PC-3 (cell line): ENCODE data around the gene ABCA2. TPM values are rescaled to one million over a fixed set of nuclear protein-coding genes. Genes with fewer than 3 reads are reported as not detected.

Experiments
- ATAC-seq: fragments of 200-7000 bp; cut with Tn5 transposase; 2 replicates; pipeline ENCODE4 v1.9.1; 2020; ENCODE audit warnings: mild to moderate bottlenecking, moderate library complexity
- BruUV-seq: library from RNA; stranded (reverse); fragments of 400-500 nt; replicated peaks from 2 replicates; lab custom pipeline; 2021; lab: Mats Ljungman, UMichigan
- CTCF ChIA-PET: fragments of 300-600 bp; sonication (Branson Sonifier 250); formaldehyde crosslinking; loops from one replicate; lab custom pipeline; 2022; ENCODE audit warnings: antibody characterized with exemption; lab: Charles Lee
- POLR2A ChIA-PET: fragments of 300-600 bp; sonication (Branson Sonifier 250); formaldehyde crosslinking; loops from one replicate; lab custom pipeline; 2022; ENCODE audit warnings: antibody characterized with exemption; ENCODE audit not compliant: unreplicated experiment; lab: Charles Lee
- DNase-seq: peaks from one replicate; pipeline ENCODE4 v3.0.0-alpha.2; 2015
- H2AFZ ChIP-seq: fragments of 300-600 bp; sonication (generic); 2 replicates; pipeline ENCODE4 v1.6.0; 2016; ENCODE audit warnings: antibody characterized with exemption, low read length
- H3F3A ChIP-seq: fragments of 300-600 bp; sonication (generic); one replicate; pipeline ENCODE4 v1.6.0; 2017; ENCODE audit warnings: antibody characterized with exemption, low read length, control low read depth, mild to moderate bottlenecking; ENCODE audit not compliant: unreplicated experiment
- H3K27ac ChIP-seq: fragments of 300-600 bp; sonication (generic); 2 replicates; pipeline ENCODE4 v1.5.1; 2016; ENCODE audit warnings: mild to moderate bottlenecking, low read length
- H3K27me3 ChIP-seq: fragments of 300-600 bp; sonication (generic); 2 replicates; pipeline ENCODE4 v1.6.1; 2016; ENCODE audit warnings: low read length, mixed read lengths
- H3K36me3 ChIP-seq: fragments of 300-600 bp; sonication (generic); 2 replicates; pipeline ENCODE4 v1.6.1; 2016; ENCODE audit warnings: low read depth, mixed run types, low read length, mixed read lengths
- H3K4me1 ChIP-seq: fragments of 300-600 bp; sonication (generic); 2 replicates; pipeline ENCODE4 v1.5.1; 2016; ENCODE audit warnings: low read length; ENCODE audit not compliant: insufficient read depth
- H3K4me2 ChIP-seq: fragments of 300-600 bp; sonication (generic); 2 replicates; pipeline ENCODE4 v1.6.0; 2016; ENCODE audit warnings: low read length
- H3K4me3 ChIP-seq: fragments of 300-600 bp; sonication (generic); 2 replicates; pipeline ENCODE4 v1.5.1; 2016; ENCODE audit warnings: mild to moderate bottlenecking, low read length, mixed read lengths
- H3K79me2 ChIP-seq: fragments of 300-600 bp; sonication (generic); 2 replicates; pipeline ENCODE4 v1.6.1; 2017; ENCODE audit warnings: low read length, mixed read lengths
- H3K9ac ChIP-seq: fragments of 300-600 bp; sonication (generic); 2 replicates; pipeline ENCODE4 v1.6.0; 2016; ENCODE audit warnings: mild to moderate bottlenecking, low read length
- H3K9me2 ChIP-seq: fragments of 300-600 bp; sonication (generic); replicated peaks from 2 replicates; pipeline ENCODE4 v1.6.1; 2016; ENCODE audit warnings: mixed run types, low read length, mixed read lengths
- H3K9me3 ChIP-seq: fragments of 300-600 bp; sonication (generic); 2 replicates; pipeline ENCODE4 v1.6.1; 2016; ENCODE audit warnings: low read length, mixed read lengths
- H4K20me1 ChIP-seq: fragments of 300-600 bp; sonication (generic); 2 replicates; pipeline ENCODE4 v1.6.1; 2016; ENCODE audit warnings: low read length, mixed read lengths
- CTCF ChIP-seq: fragments of 300-600 bp; sonication (generic); conservative IDR thresholded peaks from 2 replicates; pipeline ENCODE4 v1.5.1; 2017; ENCODE audit warnings: antibody characterized with exemption, low read depth, mild to moderate bottlenecking, low read length
- EZH2 ChIP-seq: fragments of 300-600 bp; sonication (generic); IDR thresholded peaks from one replicate; pipeline ENCODE4 v1.6.1; 2017; ENCODE audit warnings: antibody characterized with exemption, mild to moderate bottlenecking, low read length; ENCODE audit not compliant: unreplicated experiment
- EZH2phosphoT487 ChIP-seq: fragments of 300-600 bp; sonication (generic); IDR thresholded peaks from 2 replicates; pipeline ENCODE4 v1.6.1; 2018; ENCODE audit warnings: mild to moderate bottlenecking, antibody characterized with exemption, low read length, borderline replicate concordance
- intact Hi-C: fragments of 100-400 bp; cut with micrococcal nuclease; formaldehyde crosslinking; loops from 2 replicates; pipeline ENCODE4 v1.9.0; 2023
- total RNA-seq: library from RNA; depleted of rRNA; stranded (reverse); fragments of >200 nt; gene quantifications from 2 replicates; pipeline ENCODE4 v1.2.3, GENCODE V29; 2014

The ABCA2 gene
- total RNA-seq, 1 experiment from 2014 or later = 31.5 TPM

- CTCF ChIA-PET = no interaction called here
- intact Hi-C loops = no loop called here
- Histone ChIP-seq H3F3A (no peaks in the 10 kb centered on the region), H2AFZ (no peak overlapping the region), H3K9me2 (no peaks in the 10 kb centered on the region), H3K27me3 (no peaks in the 10 kb centered on the region), H3K4me1 (no peaks in the 10 kb centered on the region), H3K9me3 (no peaks in the 10 kb centered on the region), H4K20me1 (no peaks in the 10 kb centered on the region), H3K36me3 (no peaks in the 10 kb centered on the region), H3K4me2 (no peak overlapping the region), H3K9ac (no peak overlapping the region), H3K79me2 (no peaks in the 10 kb centered on the region), H3K4me3 (no peak overlapping the region), H3K27ac (no peak overlapping the region)
- TF ChIP-seq EZH2phosphoT487 = no peak
- TF ChIP-seq EZH2 = no peak
- no peak for TF ChIP-seq CTCF
- no peak for ATAC-seq
- no TSS peak for BruUV-seq
- DNase-seq = no peak
- POLR2A ChIA-PET = no interaction called here
These were observed 19.7 kb downstream of the ABCA2 start for GRCh38 chr9:137008312-137008711.

- BruUV-seq = no TSS peak
- Histone ChIP-seq H4K20me1 (no peaks in the 10 kb centered on the region), H3K27ac (no peak overlapping the region), H3F3A (no peaks in the 10 kb centered on the region), H3K79me2 (no peaks in the 10 kb centered on the region), H3K27me3 (no peaks in the 10 kb centered on the region), H3K9ac (no peak overlapping the region), H3K4me2 (no peak overlapping the region), H3K4me3 (no peak overlapping the region), H3K36me3 (no peaks in the 10 kb centered on the region), H3K9me3 (no peaks in the 10 kb centered on the region), H2AFZ (no peak overlapping the region), H3K4me1 (no peaks in the 10 kb centered on the region), H3K9me2 (no peaks in the 10 kb centered on the region)
- ATAC-seq (no peak), DNase-seq (no peak)
- TF ChIP-seq CTCF (no peak), EZH2 (no peak), EZH2phosphoT487 (no peak)
- CTCF ChIA-PET = no interaction called here
- intact Hi-C loops = no loop called here
- POLR2A ChIA-PET = no interaction called here
These were observed 20.2 kb downstream of the ABCA2 start for GRCh38 chr9:137007816-137008270.

GRCh38 chr9:137007108-137007815 lies 20.8 kb downstream of the ABCA2 start:
- ATAC-seq = no peak
- TF ChIP-seq CTCF (no peak), EZH2 (no peak)
- Histone ChIP-seq H3K27me3 (no peaks in the 10 kb centered on the region), H3F3A (no peaks in the 10 kb centered on the region), H3K9ac (no peak overlapping the region), H3K36me3 (no peaks in the 10 kb centered on the region), H4K20me1 (no peaks in the 10 kb centered on the region), H3K79me2 (no peaks in the 10 kb centered on the region), H3K4me3 (no peak overlapping the region), H3K9me2 (no peaks in the 10 kb centered on the region), H3K27ac (no peak overlapping the region), H2AFZ (no peak overlapping the region), H3K9me3 (no peaks in the 10 kb centered on the region), H3K4me2 (no peak overlapping the region), H3K4me1 (no peaks in the 10 kb centered on the region)
- intact Hi-C loops = no loop called here
- CTCF ChIA-PET = no interaction called here
- no peak for DNase-seq
- POLR2A ChIA-PET = no interaction called here
- no TSS peak for BruUV-seq
